SU-DHL-6 (cell line): ENCODE measurements around the gene WWOX.

Experiments
- H2AFZ ChIP-seq: fragments of 200-600 bp; sonication (generic); 2 replicates; pipeline ENCODE4 v1.6.1; 2014; ENCODE audit warnings: low read depth, mild to moderate bottlenecking, moderate library complexity, mixed read lengths, antibody characterized with exemption, low read length; ENCODE audit not compliant: severe bottlenecking
- H3F3A ChIP-seq: fragments of 200-600 bp; shearing (Covaris generic); 2 replicates; pipeline ENCODE4 v1.6.0; 2016; ENCODE audit warnings: antibody characterized with exemption, mild to moderate bottlenecking; ENCODE audit not compliant: insufficient read depth
- H3K27ac ChIP-seq: fragments of 200-600 bp; sonication (generic); 2 replicates; pipeline ENCODE4 v1.5.1; 2016; ENCODE audit warnings: low read depth, mild to moderate bottlenecking, low read length, moderate library complexity, mixed read lengths
- H3K27me3 ChIP-seq: fragments of 200-600 bp; sonication (generic), shearing (Covaris generic); 2 replicates; pipeline ENCODE4 v1.6.0; 2014; ENCODE audit warnings: mild to moderate bottlenecking, low read length
- H3K36me3 ChIP-seq: fragments of 200-600 bp; sonication (generic); 2 replicates; pipeline ENCODE4 v1.6.1; 2014; ENCODE audit warnings: mild to moderate bottlenecking, low read length, mixed read lengths
- H3K4me2 ChIP-seq: fragments of 300-600, 200-600 bp; shearing (Covaris generic), sonication (generic); 2 replicates; pipeline ENCODE4 v1.6.0; 2014; ENCODE audit warnings: low read length, low read depth, mild to moderate bottlenecking; ENCODE audit not compliant: poor library complexity, severe bottlenecking
- H3K4me3 ChIP-seq: fragments of 200-600 bp; sonication (generic); 2 replicates; pipeline ENCODE4 v1.5.1; 2014; ENCODE audit warnings: antibody characterized with exemption, low read length, mild to moderate bottlenecking, mixed read lengths; ENCODE audit not compliant: insufficient read depth, poor library complexity, severe bottlenecking
- H3K79me2 ChIP-seq: fragments of 200-600 bp; sonication (generic); 2 replicates; pipeline ENCODE4 v1.6.1; 2014; ENCODE audit warnings: mild to moderate bottlenecking, low read length, moderate library complexity; ENCODE audit not compliant: insufficient read depth
- H3K9ac ChIP-seq: fragments of 200-600 bp; sonication (generic); 2 replicates; pipeline ENCODE4 v1.7.0; 2014; ENCODE audit warnings: mild to moderate bottlenecking, low read length
- H3K9me2 ChIP-seq: fragments of 200-600 bp; sonication (generic); replicated peaks from 2 replicates; pipeline ENCODE4 v1.6.1; 2014; ENCODE audit warnings: low read length; ENCODE audit not compliant: insufficient read depth
- H3K9me3 ChIP-seq: fragments of 200-600 bp; sonication (generic); 2 replicates; pipeline ENCODE4 v1.6.1; 2014; ENCODE audit warnings: low read length, mixed read lengths; ENCODE audit not compliant: insufficient read depth
- H4K20me1 ChIP-seq: fragments of 200-600 bp; sonication (generic); 2 replicates; pipeline ENCODE4 v1.6.1; 2014; ENCODE audit warnings: low read depth, mild to moderate bottlenecking, antibody characterized with exemption, low read length, moderate library complexity, mixed read lengths
- CTCF ChIP-seq: fragments of 200-600 bp; sonication (generic); IDR thresholded peaks from one replicate; pipeline ENCODE4 v1.5.1; 2017; ENCODE audit warnings: antibody characterized with exemption, mild to moderate bottlenecking, low read length, moderate library complexity; ENCODE audit not compliant: insufficient read depth, poor library complexity, severe bottlenecking
- EZH2phosphoT487 ChIP-seq: fragments of 200-600 bp; sonication (generic), shearing (Covaris generic); conservative IDR thresholded peaks from 2 replicates; pipeline ENCODE4 v1.6.1; 2018; ENCODE audit warnings: mild to moderate bottlenecking, antibody characterized with exemption, low read length, moderate library complexity, mixed read lengths

WWOX gene

GRCh38 chr16:78851266-78851665, 751.8 kb downstream of the WWOX start:
- no peaks in the 10 kb centered on the region for H3K9me2 ChIP-seq
- no peak overlapping the region for H3K4me3 ChIP-seq
- no peaks in the 10 kb centered on the region for H3K9me3 ChIP-seq
- H3F3A ChIP-seq, result no peaks in the 10 kb centered on the region
- no peaks in the 10 kb centered on the region for H4K20me1 ChIP-seq
- no peak overlapping the region for H3K9ac ChIP-seq
- no peak overlapping the region for H2AFZ ChIP-seq
- H3K27ac ChIP-seq, result no peak overlapping the region
- H3K36me3 ChIP-seq, result no peaks in the 10 kb centered on the region
- TF ChIP-seq CTCF, result no peak
- TF ChIP-seq EZH2phosphoT487, result no peak
- H3K79me2 ChIP-seq, result no peaks in the 10 kb centered on the region
- H3K27me3 ChIP-seq, result no peaks in the 10 kb centered on the region
- no peak overlapping the region for H3K4me2 ChIP-seq

DNA sequence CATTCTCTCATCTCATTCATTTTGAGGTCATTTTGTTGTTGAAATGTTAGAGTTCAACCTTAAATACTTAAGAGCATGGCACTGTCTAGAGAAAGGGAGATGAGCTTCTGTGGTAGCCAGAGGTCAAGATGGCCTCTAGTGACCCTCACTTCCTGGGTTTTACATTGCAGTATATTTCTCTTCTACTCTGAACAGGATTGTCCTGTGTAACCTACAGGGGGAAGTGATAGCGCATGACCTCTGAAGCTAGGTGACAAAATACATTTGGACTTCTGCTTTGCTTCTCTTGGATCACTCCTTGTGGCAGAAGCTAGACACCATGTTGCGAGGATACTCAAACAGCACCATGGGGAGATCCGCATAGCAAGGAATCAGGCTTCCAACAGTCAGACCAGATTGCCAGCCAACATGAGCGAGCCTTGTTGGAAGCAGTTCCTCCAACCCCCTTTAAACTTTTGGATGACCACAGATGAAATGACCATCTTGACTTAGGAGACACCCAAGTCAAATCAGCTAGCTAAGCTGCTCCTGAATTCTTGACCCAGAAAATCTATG, 752.7 kb downstream of the WWOX start:
- Histone ChIP-seq H3K4me2 (no peak overlapping the region), H3K4me3 (no peak overlapping the region), H3K27ac (no peak overlapping the region), H3K9ac (no peak overlapping the region), H3K9me2 (no peaks in the 10 kb centered on the region), H3F3A (no peaks in the 10 kb centered on the region), H3K79me2 (no peaks in the 10 kb centered on the region), H3K36me3 (no peaks in the 10 kb centered on the region), H3K27me3 (no peaks in the 10 kb centered on the region), H4K20me1 (no peaks in the 10 kb centered on the region), H3K9me3 (no peaks in the 10 kb centered on the region), H2AFZ (no peak overlapping the region)
- TF ChIP-seq CTCF (no peak), EZH2phosphoT487 (no peak)

DNA sequence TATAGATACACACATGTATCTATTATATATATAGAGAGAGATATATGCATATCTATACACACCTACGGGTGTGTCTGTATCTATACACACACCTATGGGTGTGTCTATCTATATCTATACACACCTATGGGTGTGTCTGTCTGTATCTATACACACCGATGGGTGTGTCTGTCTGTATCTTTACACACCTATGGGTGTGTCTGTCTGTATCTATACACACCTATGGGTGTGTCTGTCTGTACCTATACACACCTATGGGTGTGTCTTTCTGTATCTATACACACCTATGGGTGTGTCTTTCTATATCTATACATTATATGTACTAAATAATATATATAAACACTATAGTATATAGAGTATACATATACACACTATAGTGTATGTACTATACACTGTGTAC, 762.6 kb downstream of the WWOX start:
- Histone ChIP-seq H4K20me1 (no peaks in the 10 kb centered on the region), H3K9me3 (no peaks in the 10 kb centered on the region), H3K36me3 (no peaks in the 10 kb centered on the region), H3K9ac (no peak overlapping the region), H3K4me3 (no peak overlapping the region), H2AFZ (no peak overlapping the region), H3K27me3 (no peaks in the 10 kb centered on the region), H3F3A (no peaks in the 10 kb centered on the region), H3K9me2 (no peaks in the 10 kb centered on the region), H3K4me2 (no peak overlapping the region), H3K79me2 (no peaks in the 10 kb centered on the region), H3K27ac (no peak overlapping the region)
- TF ChIP-seq EZH2phosphoT487 (no peak), CTCF (no peak)

DNA sequence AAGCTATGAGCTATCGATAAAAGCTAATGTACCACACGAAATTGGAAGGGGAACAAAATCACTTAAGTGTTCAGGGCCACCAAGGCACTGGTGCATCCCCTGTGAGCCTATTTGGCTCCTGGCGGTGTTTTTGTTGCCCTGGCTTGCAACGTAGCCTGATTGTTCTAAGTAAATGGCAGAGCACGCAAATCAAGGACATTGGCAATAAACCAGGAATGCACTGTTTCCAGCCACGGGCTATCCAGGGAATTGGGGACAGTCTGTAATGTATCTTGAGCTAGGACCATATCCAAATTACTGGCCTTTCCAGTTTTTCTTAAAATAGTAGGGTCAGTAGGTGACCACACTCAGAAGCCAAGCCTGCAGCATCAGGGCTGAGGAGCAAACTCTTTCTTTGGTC, 767.1 kb downstream of the WWOX start:
- H3F3A ChIP-seq, result no peaks in the 10 kb centered on the region
- H2AFZ ChIP-seq, result no peak overlapping the region
- no peaks in the 10 kb centered on the region for H3K9me2 ChIP-seq
- H3K9ac ChIP-seq, result no peak overlapping the region
- no peaks in the 10 kb centered on the region for H3K79me2 ChIP-seq
- H4K20me1 ChIP-seq, result no peaks in the 10 kb centered on the region
- no peak overlapping the region for H3K27ac ChIP-seq
- H3K27me3 ChIP-seq, result no peaks in the 10 kb centered on the region
- TF ChIP-seq EZH2phosphoT487 (no peak), CTCF (no peak)
- no peak overlapping the region for H3K4me3 ChIP-seq
- H3K4me2 ChIP-seq, result no peak overlapping the region
- no peaks in the 10 kb centered on the region for H3K36me3 ChIP-seq
- H3K9me3 ChIP-seq, result no peaks in the 10 kb centered on the region
